HL-60 (cell line): ENCODE measurements around the gene NCK2.

Source experiments
- DNase-seq, 2 experiments: peaks; one replicate each; pipeline ENCODE4 v3.0.0-alpha.2; 2010 to 2020; ENCODE audit warnings: low read depth in 1 of 2, low spot score in 1 of 2
- H3K27ac ChIP-seq: fragments of 250-450 bp; sonication (Bioruptor Pico); replicated peaks from 2 replicates; pipeline ENCODE4 v1.5.1; 2020; ENCODE audit warnings: mild to moderate bottlenecking, moderate library complexity
- H3K27me3 ChIP-seq: fragments of 250-450 bp; sonication (Bioruptor Pico); 2 replicates; pipeline ENCODE4 v1.5.1; 2021; ENCODE audit warnings: mild to moderate bottlenecking, moderate library complexity; ENCODE audit not compliant: insufficient read depth, poor library complexity, severe bottlenecking
- H3K4me3 ChIP-seq: replicated peaks from 2 replicates; pipeline ENCODE4 v1.5.1; 2011; ENCODE audit warnings: mild to moderate bottlenecking, control low read depth, low read length; ENCODE audit not compliant: insufficient read depth
- CTCF ChIP-seq: IDR thresholded peaks from one replicate; pipeline ENCODE4 v1.5.1; 2011; ENCODE audit warnings: low read length, control low read depth, inconsistent platforms; ENCODE audit not compliant: insufficient read depth
- GABPA ChIP-seq: IDR thresholded peaks from 2 replicates; pipeline ENCODE4 v1.6.1; 2012; ENCODE audit warnings: low read depth
- POLR2AphosphoS5 ChIP-seq: IDR thresholded peaks from 2 replicates; pipeline ENCODE4 v1.6.1; 2012; ENCODE audit warnings: low read depth
- REST ChIP-seq: IDR thresholded peaks from 2 replicates; pipeline ENCODE4 v1.6.1; 2012; ENCODE audit warnings: low read depth; ENCODE audit not compliant: insufficient replicate concordance
- SPI1 ChIP-seq: IDR thresholded peaks from 2 replicates; pipeline ENCODE4 v1.6.1; 2012; ENCODE audit warnings: low read depth, mild to moderate bottlenecking, borderline replicate concordance

The NCK2 gene

GRCh38 chr2:105761931-105762515 is 17.3 kb downstream of the NCK2 start:
- no peak for DNase-seq
- no peak for TF ChIP-seq SPI1
- no peak for TF ChIP-seq POLR2AphosphoS5
- Histone ChIP-seq H3K4me3 (no peak overlapping the region), H3K27me3 (no peaks in the 10 kb centered on the region), H3K27ac (no peak overlapping the region)

- H3K27ac ChIP-seq: no peak overlapping the region
- H3K4me3 ChIP-seq: no peak overlapping the region
- TF ChIP-seq GABPA: no peak
- no peak for TF ChIP-seq CTCF
- no peak for TF ChIP-seq POLR2AphosphoS5
- no peak for TF ChIP-seq REST
- TF ChIP-seq SPI1: no peak
- DNase-seq: no peak
- no peaks in the 10 kb centered on the region for H3K27me3 ChIP-seq
Observed at GRCh38 chr2:105763076-105763475, 18.4 kb downstream of the NCK2 start.

- no peak overlapping the region for H3K27ac ChIP-seq
- no peak for DNase-seq
Observed at GRCh38 chr2:105764059-105764458, 19.3 kb downstream of the NCK2 start.

More at GRCh38 chr2:105764059-105764458, 19.3 kb downstream of the NCK2 start:
- no peak for TF ChIP-seq GABPA
- TF ChIP-seq REST: no peak
- TF ChIP-seq SPI1: no peak
- TF ChIP-seq POLR2AphosphoS5: no peak
- no peak for TF ChIP-seq CTCF
- H3K4me3 ChIP-seq: no peak overlapping the region
- no peaks in the 10 kb centered on the region for H3K27me3 ChIP-seq
